H1 (cell line): ENCODE data around the gene FLVCR2. TPM values are rescaled to one million over a fixed set of nuclear protein-coding genes. Genes with fewer than 3 reads are reported as not detected.

Experiments used
- CTCF ChIA-PET: fragments of 300-600 bp; sonication (Branson Sonifier 250); formaldehyde crosslinking; loops from one replicate; lab custom pipeline; 2021; ENCODE audit not compliant: partially characterized antibody; lab: Charles Lee
- POLR2A ChIA-PET: fragments of 300-600 bp; sonication (Branson Sonifier 250); formaldehyde crosslinking; loops from one replicate; lab custom pipeline; 2021; ENCODE audit warnings: inconsistent platforms; ENCODE audit not compliant: partially characterized antibody; lab: Charles Lee
- DNase-seq, 2 experiments: peaks; one replicate each; pipeline versions ENCODE4 v3.0.0 to v3.0.0-alpha.2; 2010 to 2022; ENCODE audit warnings: low spot score in 2 of 2, low read depth in 1 of 2, mixed read lengths in 1 of 2
- FAIRE-seq: peaks from 2 replicates; lab custom pipeline; 2011; peaks lifted over from hg19 to GRCh38; lab: Jason Lieb, UNC
- H2AFZ ChIP-seq: 2 replicates; pipeline ENCODE4 v1.8.1; 2012; ENCODE audit warnings: low read length, inconsistent platforms
- H2AK5ac ChIP-seq: 2 replicates; pipeline ENCODE4 v1.6.1; 2013; ENCODE audit warnings: low read depth, low read length
- H2BK120ac ChIP-seq: replicated peaks from 2 replicates; pipeline ENCODE3; 2013; ENCODE audit warnings: low read depth, low read length, inconsistent platforms
- H2BK12ac ChIP-seq: 2 replicates; pipeline ENCODE4 v1.6.1; 2013; ENCODE audit warnings: low read depth, low read length
- H2BK15ac ChIP-seq: 2 replicates; pipeline ENCODE4 v1.6.1; 2013; ENCODE audit warnings: low read length
- H2BK20ac ChIP-seq: 2 replicates; pipeline ENCODE4 v1.6.1; 2013; ENCODE audit warnings: low read length
- H2BK5ac ChIP-seq: 2 replicates; pipeline ENCODE4 v1.6.1; 2013; ENCODE audit warnings: low read depth, low read length
- H3K14ac ChIP-seq: 2 replicates; pipeline ENCODE4 v1.6.1; 2013; ENCODE audit warnings: inconsistent platforms; ENCODE audit not compliant: insufficient read length
- H3K18ac ChIP-seq: 2 replicates; pipeline ENCODE4 v1.6.1; 2013; ENCODE audit warnings: low read length; ENCODE audit errors: extremely low read depth
- H3K23ac ChIP-seq: 2 replicates; pipeline ENCODE4 v1.6.1; 2013; ENCODE audit warnings: inconsistent platforms; ENCODE audit not compliant: insufficient read length
- H3K23me2 ChIP-seq: 2 replicates; pipeline ENCODE4 v1.6.1; 2013; ENCODE audit warnings: low read depth, low read length
- H3K27ac ChIP-seq: 2 replicates; pipeline ENCODE4 v1.6.1; 2011; ENCODE audit warnings: low read depth, low read length, inconsistent platforms
- H3K27me3 ChIP-seq, 4 experiments: replicated peaks in 1 of 4; 1 replicate in 1 of 4; 2 replicates in 3 of 4; pipeline versions ENCODE4 v1.6.1 to v1.8.1; 2011 to 2013; ENCODE audit warnings: low read length in 3 of 4, mild to moderate bottlenecking in 3 of 4, inconsistent platforms in 2 of 4, mixed read lengths in 2 of 4, moderate library complexity in 1 of 4; ENCODE audit not compliant: control insufficient read depth in 3 of 4, insufficient read depth in 3 of 4; ENCODE audit errors: extremely low read depth in 1 of 4
- H3K36me3 ChIP-seq, 4 experiments: 2 replicates each; pipeline versions ENCODE4 v1.6.1 to v1.8.1; 2011 to 2013; ENCODE audit warnings: mild to moderate bottlenecking in 4 of 4, low read length in 3 of 4, moderate library complexity in 2 of 4, control low read depth in 1 of 4, inconsistent platforms in 1 of 4; ENCODE audit not compliant: insufficient read depth in 4 of 4, control insufficient read depth in 2 of 4
- H3K4ac ChIP-seq: replicated peaks from 2 replicates; pipeline ENCODE3; 2013; ENCODE audit warnings: low read length, low read depth, mixed read lengths, inconsistent platforms; ENCODE audit not compliant: insufficient read length
- H3K4me1 ChIP-seq, 4 experiments: replicated peaks in 1 of 4; 1 replicate in 1 of 4; 2 replicates in 3 of 4; pipeline versions ENCODE4 v1.6.1 to v1.8.1; 2011 to 2013; ENCODE audit warnings: low read length in 3 of 4, inconsistent platforms in 2 of 4, mixed read lengths in 1 of 4; ENCODE audit not compliant: insufficient read depth in 4 of 4, control insufficient read depth in 3 of 4
- H3K4me2 ChIP-seq, 2 experiments: 2 replicates each; pipeline versions ENCODE4 v1.6.1 to v1.8.1; 2011 to 2013; ENCODE audit warnings: low read depth in 2 of 2, low read length in 2 of 2, control low read depth in 1 of 2, inconsistent platforms in 1 of 2, mild to moderate bottlenecking in 1 of 2; ENCODE audit not compliant: insufficient read depth in 1 of 2
- H3K4me3 ChIP-seq, 4 experiments: fragments of 200-600, 300-600 bp in 1 of 4; sonication (generic), shearing (Covaris generic), sonication (Bioruptor Twin) in 1 of 4; 2 replicates each; pipeline versions ENCODE4 v1.5.1 to v1.8.1; 2011 to 2016; ENCODE audit warnings: low read length in 4 of 4, low read depth in 3 of 4, control low read depth in 2 of 4, inconsistent platforms in 2 of 4, mild to moderate bottlenecking in 2 of 4, mixed read lengths in 1 of 4, moderate library complexity in 1 of 4; ENCODE audit not compliant: insufficient read depth in 2 of 4; ENCODE audit errors: extremely low read depth in 1 of 4
- H3K56ac ChIP-seq: replicated peaks from 2 replicates; pipeline ENCODE3; 2013; ENCODE audit warnings: low read depth, mild to moderate bottlenecking, mixed read lengths, low read length, inconsistent platforms; ENCODE audit not compliant: insufficient read length
- H3K79me1 ChIP-seq: 2 replicates; pipeline ENCODE4 v1.6.1; 2013; ENCODE audit warnings: low read depth, low read length, control low read depth
- H3K79me2 ChIP-seq, 2 experiments: 2 replicates each; pipeline versions ENCODE4 v1.6.1 to v1.8.1; 2012 to 2013; ENCODE audit warnings: low read length in 2 of 2, mild to moderate bottlenecking in 2 of 2, inconsistent platforms in 1 of 2; ENCODE audit not compliant: insufficient read depth in 2 of 2, control insufficient read depth in 1 of 2
- H3K9ac ChIP-seq, 4 experiments: replicated peaks in 1 of 4; 1 replicate in 1 of 4; 2 replicates in 3 of 4; pipeline versions ENCODE4 v1.6.1 to v1.8.1; 2011 to 2013; ENCODE audit warnings: low read depth in 3 of 4, low read length in 3 of 4, control low read depth in 2 of 4, mild to moderate bottlenecking in 2 of 4, moderate library complexity in 2 of 4, inconsistent platforms in 1 of 4; ENCODE audit errors: extremely low read depth in 1 of 4
- H3K9me3 ChIP-seq, 2 experiments: 2 replicates each; pipeline versions ENCODE4 v1.6.1 to v1.8.1; 2012 to 2013; ENCODE audit warnings: mild to moderate bottlenecking in 2 of 2, moderate library complexity in 2 of 2, control low read depth in 1 of 2, inconsistent platforms in 1 of 2, low read depth in 1 of 2, low read length in 1 of 2, mixed read lengths in 1 of 2; ENCODE audit not compliant: insufficient read depth in 2 of 2
- H4K20me1 ChIP-seq, 2 experiments: replicated peaks in 1 of 2; 2 replicates each; pipeline versions ENCODE3 to v1.8.1; 2011 to 2013; ENCODE audit warnings: inconsistent platforms in 2 of 2, low read length in 2 of 2, mild to moderate bottlenecking in 1 of 2; ENCODE audit not compliant: insufficient read depth in 2 of 2, control insufficient read depth in 1 of 2
- H4K5ac ChIP-seq: 2 replicates; pipeline ENCODE4 v1.6.1; 2013; ENCODE audit warnings: low read length, low read depth, mixed read lengths, inconsistent platforms; ENCODE audit not compliant: insufficient read length
- H4K8ac ChIP-seq: 2 replicates; pipeline ENCODE4 v1.8.0; 2013; ENCODE audit warnings: mild to moderate bottlenecking, moderate library complexity, low read length, inconsistent platforms; ENCODE audit not compliant: insufficient read depth; ENCODE audit errors: extremely low read depth
- H4K91ac ChIP-seq: replicated peaks from 2 replicates; pipeline ENCODE3; 2013; ENCODE audit warnings: low read length, mixed read lengths, inconsistent platforms; ENCODE audit not compliant: insufficient read length
- BACH1 ChIP-seq: IDR thresholded peaks from 2 replicates; pipeline ENCODE4 v1.6.1; 2012; ENCODE audit warnings: low read length, improper control_type of control experiment
- EGR1 ChIP-seq: IDR thresholded peaks from 2 replicates; pipeline ENCODE4 v1.6.1; 2011; ENCODE audit warnings: low read depth, low read length, borderline replicate concordance
- EP300 ChIP-seq, 2 experiments: IDR thresholded peaks; 1 replicate in 1 of 2; 2 replicates in 1 of 2; pipeline ENCODE4 v1.6.1; 2011 to 2012; ENCODE audit warnings: low read depth in 2 of 2, low read length in 2 of 2, mild to moderate bottlenecking in 2 of 2, borderline replicate concordance in 1 of 2, inconsistent platforms in 1 of 2, moderate library complexity in 1 of 2
- JUN ChIP-seq: IDR thresholded peaks from 2 replicates; pipeline ENCODE4 v1.6.1; 2011; ENCODE audit warnings: low read depth, mild to moderate bottlenecking, improper control_type of control experiment, low read length
- RFX5 ChIP-seq: IDR thresholded peaks from 2 replicates; pipeline ENCODE4 v1.6.1; 2011; ENCODE audit warnings: low read depth, low read length, improper control_type of control experiment, borderline replicate concordance
- SAP30 ChIP-seq: fragments of 300-600 bp; sonication (generic); IDR thresholded peaks from 2 replicates; pipeline ENCODE4 v1.7.1; 2012; ENCODE audit warnings: low read length, moderate library complexity, mild to moderate bottlenecking, inconsistent platforms; ENCODE audit not compliant: insufficient read depth, insufficient replicate concordance
- SP2 ChIP-seq: IDR thresholded peaks from 2 replicates; pipeline ENCODE4 v1.6.1; 2012; ENCODE audit warnings: mild to moderate bottlenecking, low read length, inconsistent platforms
- TAF1 ChIP-seq: IDR thresholded peaks from 2 replicates; pipeline ENCODE4 v1.6.1; 2011; ENCODE audit warnings: mild to moderate bottlenecking, low read depth, low read length
- TAF7 ChIP-seq: optimal IDR thresholded peaks from 2 replicates; pipeline ENCODE3; 2011; ENCODE audit warnings: low read depth, mild to moderate bottlenecking, inconsistent platforms, low read length, moderate library complexity, borderline replicate concordance
- TBP ChIP-seq: IDR thresholded peaks from 2 replicates; pipeline ENCODE4 v1.6.1; 2011; ENCODE audit warnings: low read depth, low read length, improper control_type of control experiment
- USF2 ChIP-seq: IDR thresholded peaks from 2 replicates; pipeline ENCODE4 v1.6.1; 2011; ENCODE audit warnings: low read length, improper control_type of control experiment
- WGBS, 2 experiments: shearing (Covaris generic) in 1 of 2; methylation state at CpG; one replicate each; pipeline versions ENCODE4 v1.1.6 to v1.1.7; 2013 to 2015; ENCODE audit warnings: low lambda C conversion rate in 2 of 2, mixed read lengths in 2 of 2, inconsistent platforms in 1 of 2, low coverage in 1 of 2, missing lambda C conversion rate in 1 of 2; ENCODE audit not compliant: insufficient replicate concordance in 2 of 2, insufficient coverage in 1 of 2, insufficient read length in 1 of 2; ENCODE audit errors: extremely low coverage in 1 of 2, missing lambda C conversion rate in 1 of 2; 5-methylcytosine and 5-hydroxymethylcytosine counted together
- polyA plus RNA-seq, 7 experiments: library from polyadenylated mRNA; depleted of rRNA in 3 of 7; stranded (reverse) in 5 of 7; unstranded in 2 of 7; fragments of >200 nt in 5 of 7; fragments of 200-250 nt in 2 of 7; gene quantifications; 1 replicate in 5 of 7; 2 replicates in 1 of 7; 4 replicates in 1 of 7; pipeline versions ENCODE4 v1.2.1 to v1.2.3, GENCODE V29; 2011 to 2013; ENCODE audit warnings: missing spikeins in 2 of 7, mixed read lengths in 2 of 7
- total RNA-seq: library from RNA; stranded (reverse); fragmentation: NEBNext Ultra II Directional; extraction: Animal tissue kit (Norgen Biotek cat#: 25700); gene quantifications from 2 replicates; pipeline ENCODE4 v1.2.1, GENCODE V29; 2021
- TF ChIP-seq, protein P1 (sequence below): IDR thresholded peaks from 2 replicates; pipeline ENCODE4 v1.6.1; 2011; ENCODE audit warnings: low read depth, mild to moderate bottlenecking, low read length; ENCODE audit not compliant: insufficient read depth

FLVCR2 gene
- total and polyA plus RNA-seq, 2 of the 8 experiments (the other 6 are each of a cell fraction or from before 2014, with no cell fraction given), result 7.1 to 8.2 TPM

DNA sequence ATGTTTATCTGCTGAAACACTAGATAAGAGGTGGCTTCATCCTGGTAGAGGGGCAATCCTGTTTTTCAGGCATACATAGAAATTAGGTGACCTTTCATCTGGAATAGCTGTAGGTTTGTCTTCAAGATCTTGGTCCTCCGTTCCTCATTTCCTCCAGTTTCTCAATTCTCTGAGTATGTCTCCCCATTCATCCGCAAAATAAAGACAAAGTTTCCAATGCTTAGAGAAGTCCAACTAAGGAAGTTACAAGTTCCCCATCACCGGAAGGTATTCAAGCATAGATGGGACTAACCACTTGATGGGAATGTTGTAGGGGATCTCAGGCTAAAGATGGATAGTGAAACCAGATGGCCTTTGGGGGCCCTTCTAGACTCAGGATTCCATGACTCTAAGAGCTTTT lies 48.0 kb downstream of the FLVCR2 start:
- Histone ChIP-seq H2BK12ac (no peak overlapping the region), H2AK5ac (no peak overlapping the region), H4K5ac (no peak overlapping the region), H3K4me3 (no peak overlapping the region), H3K4me1 (peaks cover 5 to 21% (median 12%) of the 10 kb centered on the region in 4 experiments), H4K8ac (no peak overlapping the region), H3K27me3 (no peaks in the 10 kb centered on the region), H3K23me2 (peaks cover 2% of the 10 kb centered on the region; the same call in 1 of the 2 replicates), H3K18ac (no peak overlapping the region), H4K20me1 (no peaks in the 10 kb centered on the region), H2BK20ac (no peak overlapping the region), H4K91ac (no peak overlapping the region), H2BK5ac (no peak overlapping the region), H2AFZ (no peak overlapping the region), H3K36me3 (no peaks in the 10 kb centered on the region), H3K14ac (no peak overlapping the region), H3K4me2 (no peak overlapping the region), H2BK15ac (no peak overlapping the region), H3K79me2 (no peaks in the 10 kb centered on the region), H3K27ac (no peak overlapping the region), H3K79me1 (no peaks in the 10 kb centered on the region), H2BK120ac (no peak overlapping the region), H3K23ac (no peak overlapping the region), H3K9me3 (no peaks in the 10 kb centered on the region), H3K9ac (no peak overlapping the region), H3K56ac (no peak overlapping the region), H3K4ac (no peak overlapping the region)
- ChIA-PET POLR2A (no interaction called here), CTCF (interaction anchor here (1.1 kb wide), 1 partner anchor 9 kb away, joined by 3 read pairs; no protein-coding TSS in a partner anchor)
- WGBS, 2 experiments, result 93% methylated on average over 3 of the region's 3 CpGs; no CpG with 5 or more reads in 1 of the 2 experiments
- DNase-seq (no peak), FAIRE-seq (no peak)
- TF ChIP-seq TAF7 (no peak), SAP30 (no peak), USF2 (no peak), TBP (no peak), BACH1 (no peak), TAF1 (no peak), JUN (no peak), EGR1 (no peak), RFX5 (no peak), SP2 (no peak), EP300 (IDR thresholded peaks at IDR 0.05; ENCODE audit: borderline replicate concordance in 1 of 2, low read depth in 2 of 2, low read length in 2 of 2) (no peak)
- TF ChIP-seq, protein P1, sequence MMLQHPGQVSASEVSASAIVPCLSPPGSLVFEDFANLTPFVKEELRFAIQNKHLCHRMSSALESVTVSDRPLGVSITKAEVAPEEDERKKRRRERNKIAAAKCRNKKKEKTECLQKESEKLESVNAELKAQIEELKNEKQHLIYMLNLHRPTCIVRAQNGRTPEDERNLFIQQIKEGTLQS, result no peak
